Neural cell (in vitro differentiated cells): ENCODE results near the gene MPIG6B. TPM values are rescaled to one million over a fixed set of nuclear protein-coding genes. Genes with fewer than 3 reads are reported as not detected.
A peak's percentile ranks its signal among the peaks of the same experiment; 100 is the strongest.

Experiments
- H2AFZ ChIP-seq: fragments of 200-600, 300-800 bp; sonication (generic), shearing (Covaris generic); 2 replicates; pipeline ENCODE4 v1.6.0; 2014; ENCODE audit warnings: low read depth, mild to moderate bottlenecking, antibody characterized with exemption, low read length, moderate library complexity
- H3F3A ChIP-seq: fragments of 200-600 bp; shearing (Covaris generic); 2 replicates; pipeline ENCODE4 v1.6.1; 2016; ENCODE audit warnings: mild to moderate bottlenecking, moderate library complexity, mixed read lengths, antibody characterized with exemption, low read length; ENCODE audit not compliant: insufficient read depth, poor library complexity, severe bottlenecking
- H3K27ac ChIP-seq: fragments of 200-600, 300-800 bp; sonication (generic), shearing (Covaris generic); 2 replicates; pipeline ENCODE4 v1.5.1; 2014; ENCODE audit warnings: mild to moderate bottlenecking, low read length, moderate library complexity
- H3K27me3 ChIP-seq: fragments of 300-800, 200-600 bp; sonication (generic), shearing (Covaris generic); 2 replicates; pipeline ENCODE4 v1.6.0; 2014; ENCODE audit warnings: mild to moderate bottlenecking, low read depth, low read length, moderate library complexity; ENCODE audit not compliant: insufficient read depth
- H3K36me3 ChIP-seq: fragments of 300-800, 200-600 bp; sonication (generic), shearing (Covaris generic); 2 replicates; pipeline ENCODE4 v1.5.1; 2014; ENCODE audit warnings: mild to moderate bottlenecking, antibody characterized with exemption, low read length, moderate library complexity; ENCODE audit not compliant: insufficient read depth
- H3K4me2 ChIP-seq: fragments of 300-800, 200-600 bp; sonication (generic), shearing (Covaris generic); 2 replicates; pipeline ENCODE4 v1.6.0; 2014; ENCODE audit warnings: mild to moderate bottlenecking, low read length
- H3K4me3 ChIP-seq: fragments of 300-800, 200-600 bp; sonication (generic), shearing (Covaris generic); 2 replicates; pipeline ENCODE4 v1.5.1; 2014; ENCODE audit warnings: mild to moderate bottlenecking, low read length, moderate library complexity
- H3K79me2 ChIP-seq: fragments of 200-600 bp; shearing (Covaris generic); replicated peaks from 2 replicates; pipeline ENCODE4 v1.6.0; 2014; ENCODE audit warnings: mild to moderate bottlenecking, low read length, moderate library complexity; ENCODE audit not compliant: insufficient read depth
- H3K9ac ChIP-seq: fragments of 300-800, 200-600 bp; sonication (generic), shearing (Covaris generic); 2 replicates; pipeline ENCODE4 v1.6.1; 2016; ENCODE audit warnings: mild to moderate bottlenecking, low read length, mixed read lengths
- H3K9me2 ChIP-seq: fragments of 200-600 bp; shearing (Covaris generic); 2 replicates; pipeline ENCODE4 v1.6.1; 2016; ENCODE audit warnings: mild to moderate bottlenecking, low read length, mixed read lengths; ENCODE audit not compliant: insufficient read depth
- H3K9me3 ChIP-seq: fragments of 200-600, 300-800 bp; sonication (generic), shearing (Covaris generic); 2 replicates; pipeline ENCODE4 v1.6.1; 2016; ENCODE audit warnings: mild to moderate bottlenecking, mixed run types, low read length, moderate library complexity, mixed read lengths
- H4K20me1 ChIP-seq: fragments of 200-600 bp; shearing (Covaris generic); 2 replicates; pipeline ENCODE4 v1.6.1; 2016; ENCODE audit warnings: mild to moderate bottlenecking, mixed run types; ENCODE audit not compliant: insufficient read depth
- CTCF ChIP-seq: fragments of 450-650 bp; IDR thresholded peaks from 2 replicates; pipeline ENCODE4 v1.5.1; 2014; ENCODE audit warnings: antibody characterized with exemption, mild to moderate bottlenecking, moderate library complexity; ENCODE audit not compliant: poor library complexity, severe bottlenecking
- EP300 ChIP-seq: fragments of 450-650 bp; conservative IDR thresholded peaks from 2 replicates; pipeline ENCODE4 v1.6.1; 2014; ENCODE audit warnings: antibody characterized with exemption, mild to moderate bottlenecking, moderate library complexity; ENCODE audit not compliant: poor library complexity, severe bottlenecking
- EZH2 ChIP-seq: fragments of 200-600, 300-800 bp; shearing (Covaris generic), sonication (generic); IDR thresholded peaks from 2 replicates; pipeline ENCODE4 v1.6.1; 2014; ENCODE audit warnings: antibody characterized with exemption, low read length, borderline replicate concordance, mild to moderate bottlenecking; ENCODE audit not compliant: insufficient read depth, poor library complexity, severe bottlenecking
- MXI1 ChIP-seq: fragments of 450-650 bp; conservative IDR thresholded peaks from 2 replicates; pipeline ENCODE4 v1.6.1; 2014; ENCODE audit warnings: antibody characterized with exemption, mild to moderate bottlenecking; ENCODE audit not compliant: poor library complexity, severe bottlenecking
- POLR2AphosphoS5 ChIP-seq: IDR thresholded peaks from 2 replicates; pipeline ENCODE4 v1.6.1; 2012
- RAD21 ChIP-seq: fragments of 450-650 bp; conservative IDR thresholded peaks from 2 replicates; pipeline ENCODE4 v1.6.1; 2014; ENCODE audit warnings: antibody characterized with exemption, mild to moderate bottlenecking, moderate library complexity
- REST ChIP-seq: IDR thresholded peaks from 2 replicates; pipeline ENCODE4 v1.6.1; 2012; ENCODE audit warnings: borderline replicate concordance
- SMC3 ChIP-seq: fragments of 450-650 bp; conservative IDR thresholded peaks from 2 replicates; pipeline ENCODE4 v1.6.1; 2014; ENCODE audit warnings: antibody characterized with exemption, mild to moderate bottlenecking, moderate library complexity; ENCODE audit not compliant: poor library complexity
- TAF1 ChIP-seq: IDR thresholded peaks from 2 replicates; pipeline ENCODE4 v1.6.1; 2012; ENCODE audit warnings: low read depth
- polyA plus RNA-seq: library from polyadenylated mRNA; depleted of rRNA; stranded (reverse); fragments of >200 nt; gene quantifications from 2 replicates; pipeline ENCODE4 v1.2.3, GENCODE V29; 2014

The MPIG6B gene
- polyA plus RNA-seq, 1 donor from 2014 or later: not detected

GRCh38 chr6:31739639-31740396 is 16.6 kb downstream of the MPIG6B start, which contains the start of gene MSH5:
MSH5 (plus strand) TSS chr6:31740005; CDS start chr6:31740467, 462 bp downstream.
- H3K27ac ChIP-seq: no peak within 1 kb of the TSS
- no peaks in the 10 kb centered on the region for H3K27me3 ChIP-seq
- TF ChIP-seq POLR2AphosphoS5 (peak; percentile 18), RAD21 (no peak), MXI1 (peak; percentile 85)
- peak within 1 kb of the TSS; percentile 42 for H2AFZ ChIP-seq
- H3K79me2 ChIP-seq: no peaks in the 10 kb centered on the region
- peak within 1 kb of the TSS; percentile 66 for H3K4me3 ChIP-seq
- peak within 1 kb of the TSS; percentile 25 for H3K9ac ChIP-seq
- H3K4me2 ChIP-seq: peak within 1 kb of the TSS; percentile 60
- no peaks in the 10 kb centered on the region for H3K9me2 ChIP-seq
- H4K20me1 ChIP-seq: no peaks in the 10 kb centered on the region
- H3K36me3 ChIP-seq: no peaks in the 10 kb centered on the region
- H3K9me3 ChIP-seq: no peaks in the 10 kb centered on the region
- H3F3A ChIP-seq: no peaks in the 10 kb centered on the region

GRCh38 chr6:31740397-31741223 is 17.4 kb downstream of the MPIG6B start:
- Histone ChIP-seq H3K27me3 (no peaks in the 10 kb centered on the region), H3K36me3 (no peaks in the 10 kb centered on the region), H3F3A (no peaks in the 10 kb centered on the region), H3K9me2 (no peaks in the 10 kb centered on the region), H3K4me2 (no peak overlapping the region), H3K27ac (no peak overlapping the region), H3K9me3 (no peaks in the 10 kb centered on the region), H2AFZ (peak overlapping the region; percentile 42), H4K20me1 (no peaks in the 10 kb centered on the region), H3K4me3 (peak overlapping the region; percentile 66), H3K79me2 (no peaks in the 10 kb centered on the region), H3K9ac (peak overlapping the region; percentile 25)
- TF ChIP-seq POLR2AphosphoS5 (no peak), SMC3 (no peak), EZH2 (no peak), MXI1 (no peak), EP300 (no peak), RAD21 (no peak), CTCF (no peak)

- Histone ChIP-seq H3K9ac (no peak overlapping the region), H3K9me3 (no peaks in the 10 kb centered on the region), H3K4me2 (no peak overlapping the region), H3K4me3 (no peak overlapping the region), H3K9me2 (no peaks in the 10 kb centered on the region), H2AFZ (no peak overlapping the region), H3K36me3 (no peaks in the 10 kb centered on the region), H3K27me3 (no peaks in the 10 kb centered on the region), H3F3A (no peaks in the 10 kb centered on the region), H3K79me2 (no peaks in the 10 kb centered on the region), H4K20me1 (no peaks in the 10 kb centered on the region), H3K27ac (no peak overlapping the region)
- TF ChIP-seq POLR2AphosphoS5 (no peak), EZH2 (no peak), RAD21 (no peak), EP300 (no peak), MXI1 (no peak), REST (no peak), SMC3 (no peak), CTCF (no peak), TAF1 (no peak)
Observed at GRCh38 chr6:31741815-31742214, 18.6 kb downstream of the MPIG6B start.
